GM23338 (cell line): Measurements from ENCODE around the gene USP48. TPM values are rescaled to one million over a fixed set of nuclear protein-coding genes. Genes with fewer than 3 reads are reported as not detected.

Experiments used
- ATAC-seq: fragments of 200-7000 bp; cut with Tn5 transposase; 3 replicates; pipeline ENCODE4 v1.9.1; 2020
- DNase-seq: peaks from one replicate; pipeline ENCODE4 v3.0.0-alpha.2; 2015; ENCODE audit warnings: low spot score
- H2AFZ ChIP-seq: fragments of 200-600 bp; sonication (generic); 2 replicates; pipeline ENCODE4 v1.8.0; 2016; ENCODE audit warnings: antibody characterized with exemption, mild to moderate bottlenecking, moderate library complexity
- H3F3A ChIP-seq: fragments of 200-600 bp; sonication (generic); replicated peaks from 2 replicates; pipeline ENCODE4 v1.8.0; 2017; ENCODE audit warnings: antibody characterized with exemption, mixed run types, low read depth
- H3K27ac ChIP-seq: fragments of 200-600 bp; sonication (generic); 2 replicates; pipeline ENCODE4 v1.6.1; 2016; ENCODE audit warnings: low read depth
- H3K27me3 ChIP-seq: fragments of 200-600 bp; sonication (generic); 2 replicates; pipeline ENCODE4 v1.8.0; 2016; ENCODE audit warnings: mild to moderate bottlenecking, mixed run types, moderate library complexity; ENCODE audit not compliant: insufficient read depth
- H3K36me3 ChIP-seq: fragments of 200-600 bp; sonication (generic); 2 replicates; pipeline ENCODE4 v1.8.0; 2016; ENCODE audit warnings: mild to moderate bottlenecking; ENCODE audit not compliant: insufficient read depth
- H3K4me1 ChIP-seq: fragments of 200-600 bp; sonication (generic); 2 replicates; pipeline ENCODE4 v1.8.0; 2016; ENCODE audit warnings: mild to moderate bottlenecking, moderate library complexity; ENCODE audit not compliant: insufficient read depth
- H3K4me2 ChIP-seq: fragments of 200-600 bp; sonication (generic); 2 replicates; pipeline ENCODE4 v1.7.1; 2017; ENCODE audit warnings: mixed run types
- H3K4me3 ChIP-seq: fragments of 200-600 bp; sonication (generic); 2 replicates; pipeline ENCODE4 v1.6.1; 2016; ENCODE audit warnings: mixed run types
- H3K79me2 ChIP-seq: fragments of 200-600 bp; sonication (generic); replicated peaks from 2 replicates; pipeline ENCODE4 v1.8.0; 2017; ENCODE audit warnings: mild to moderate bottlenecking; ENCODE audit not compliant: insufficient read depth
- H3K9me2 ChIP-seq: fragments of 200-600 bp; sonication (generic); 2 replicates; pipeline ENCODE4 v1.8.0; 2017; ENCODE audit not compliant: insufficient read depth
- H4K20me1 ChIP-seq: fragments of 200-600 bp; sonication (generic); replicated peaks from 2 replicates; pipeline ENCODE4 v1.8.0; 2017; ENCODE audit warnings: mild to moderate bottlenecking; ENCODE audit not compliant: insufficient read depth
- H3K27ac Mint-ChIP-seq: 2 replicates; pipeline ENCODE4 v1.8.0; 2020; ENCODE audit warnings: inconsistent platforms, mild to moderate bottlenecking, moderate library complexity, mixed read lengths
- H3K27me3 Mint-ChIP-seq: 3 replicates; pipeline ENCODE4 v1.8.0; 2022; ENCODE audit warnings: low read depth, mild to moderate bottlenecking, moderate library complexity, mixed read lengths, inconsistent platforms; ENCODE audit not compliant: insufficient read depth, poor library complexity
- H3K36me3 Mint-ChIP-seq: 3 replicates; pipeline ENCODE4 v1.8.0; 2021; ENCODE audit warnings: low read depth, mild to moderate bottlenecking, inconsistent platforms, moderate library complexity, mixed read lengths
- H3K4me1 Mint-ChIP-seq: 3 replicates; pipeline ENCODE4 v1.8.0; 2020; ENCODE audit warnings: mild to moderate bottlenecking, inconsistent platforms, mixed read lengths
- H3K4me3 Mint-ChIP-seq: 3 replicates; pipeline ENCODE4 v1.8.0; 2021; ENCODE audit warnings: moderate library complexity, mild to moderate bottlenecking, inconsistent platforms, mixed read lengths
- H3K9me3 Mint-ChIP-seq: 3 replicates; pipeline ENCODE4 v1.8.0; 2020; ENCODE audit warnings: moderate library complexity, mild to moderate bottlenecking, inconsistent platforms, mixed read lengths
- CREB1 ChIP-seq: fragments of 250-450 bp; sonication (Bioruptor Pico); IDR thresholded peaks from 2 replicates; pipeline ENCODE4 v1.5.0; 2020; ENCODE audit warnings: low read depth, mild to moderate bottlenecking, moderate library complexity
- ETS1 ChIP-seq: IDR thresholded peaks from 2 replicates; pipeline ENCODE4 v1.6.1; 2016; ENCODE audit warnings: antibody characterized with exemption
- EZH2 ChIP-seq: fragments of 200-600 bp; sonication (generic); IDR thresholded peaks from one replicate; pipeline ENCODE4 v1.8.0; 2017; ENCODE audit warnings: antibody characterized with exemption, mild to moderate bottlenecking, low read depth; ENCODE audit not compliant: unreplicated experiment
- EZH2phosphoT487 ChIP-seq: fragments of 200-600 bp; sonication (generic); IDR thresholded peaks from one replicate; pipeline ENCODE4 v1.8.1; 2018; ENCODE audit warnings: antibody characterized with exemption; ENCODE audit not compliant: unreplicated experiment
- NANOG ChIP-seq: IDR thresholded peaks from 2 replicates; pipeline ENCODE4 v1.6.1; 2016; ENCODE audit warnings: antibody characterized with exemption, borderline replicate concordance
- POLR2AphosphoS5 ChIP-seq: IDR thresholded peaks from 2 replicates; pipeline ENCODE4 v1.6.1; 2016; ENCODE audit warnings: antibody characterized with exemption, low read depth
- ZNF462 ChIP-seq: fragments of 250-450 bp; sonication (Bioruptor Pico); IDR thresholded peaks from 2 replicates; pipeline ENCODE4 v1.5.0; 2020; ENCODE audit warnings: mild to moderate bottlenecking, moderate library complexity
- polyA plus RNA-seq: library from polyadenylated mRNA; unstranded; fragments of >200 nt; fragmentation: Nextera tagmentation; extraction: Ambion mirVana; gene quantifications from 2 replicates; pipeline ENCODE4 v1.2.1, GENCODE V29; 2016
- total RNA-seq: library from RNA; depleted of rRNA; stranded (reverse); fragments of >200 nt; shearing (Covaris generic); gene quantifications from 2 replicates; pipeline ENCODE4 v1.2.3, GENCODE V29; 2014
- TF ChIP-seq, protein P1 (sequence below): IDR thresholded peaks from one replicate; pipeline ENCODE4 v1.6.1; 2018; ENCODE audit warnings: antibody characterized with exemption; ENCODE audit not compliant: unreplicated experiment

The USP48 gene
- total and polyA plus RNA-seq, 2 experiments from 2014 or later: 85.9 to 151 TPM

DNA sequence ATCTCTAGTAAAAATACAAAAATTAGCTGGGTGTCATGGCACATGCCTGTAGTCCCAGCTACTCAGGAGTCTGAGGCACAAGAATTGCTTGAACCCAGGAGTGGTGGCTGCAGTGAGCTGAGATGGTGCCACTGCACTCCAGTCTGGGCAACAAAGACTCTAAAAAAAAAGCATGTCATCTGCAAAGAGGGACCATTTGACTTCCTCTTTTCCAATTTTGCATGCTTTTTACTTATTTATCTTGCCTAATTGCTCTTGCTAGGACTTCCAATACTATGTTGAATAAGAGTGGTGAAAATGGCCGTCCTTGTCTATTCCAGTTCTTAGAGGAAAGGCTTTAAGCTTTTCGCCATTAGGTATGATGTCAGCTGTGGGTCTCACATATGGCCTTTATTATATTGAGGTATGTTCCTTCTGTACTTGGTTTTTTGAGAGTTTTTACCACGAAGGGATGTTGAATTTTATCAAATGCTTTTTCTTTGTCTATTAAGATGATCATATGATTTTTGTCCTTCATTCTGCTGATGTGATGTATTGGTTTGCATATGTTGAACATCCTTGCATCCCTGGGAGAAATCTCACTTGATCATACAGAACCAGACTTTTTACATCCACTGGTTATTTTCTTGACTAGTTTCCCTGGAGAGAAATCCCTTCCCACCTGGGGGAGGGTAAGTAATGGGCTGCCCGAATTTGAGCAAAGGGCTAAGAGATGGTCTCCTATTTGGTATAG is 96.8 kb downstream of the USP48 start:
- Histone ChIP-seq H3K79me2 (no peaks in the 10 kb centered on the region), H2AFZ (no peak overlapping the region), H3K4me2 (no peak overlapping the region), H3K27me3 (no peaks in the 10 kb centered on the region), H4K20me1 (peaks cover 7% of the 10 kb centered on the region; the same call in 1 of the 2 replicates), H3K27ac (peak overlapping the region; percentile 27; the same call in 1 of the 2 replicates), H3K4me1 (no peaks in the 10 kb centered on the region), H3K9me2 (no peaks in the 10 kb centered on the region), H3K36me3 (peaks cover 31% of the 10 kb centered on the region), H3K4me3 (no peak overlapping the region), H3F3A (no peaks in the 10 kb centered on the region)
- Mint-ChIP-seq H3K4me3 (no peak overlapping the region), H3K27ac (no peak overlapping the region), H3K36me3 (peaks cover 57% of the 10 kb centered on the region), H3K9me3 (no peaks in the 10 kb centered on the region), H3K4me1 (peaks cover 4% of the 10 kb centered on the region), H3K27me3 (peaks cover 2% of the 10 kb centered on the region)
- TF ChIP-seq ETS1 (no peak), EZH2 (no peak), EZH2phosphoT487 (no peak), POLR2AphosphoS5 (no peak), CREB1 (no peak), ZNF462 (CRISPR knock-in tag) (no peak), NANOG (no peak)
- TF ChIP-seq, protein P1, sequence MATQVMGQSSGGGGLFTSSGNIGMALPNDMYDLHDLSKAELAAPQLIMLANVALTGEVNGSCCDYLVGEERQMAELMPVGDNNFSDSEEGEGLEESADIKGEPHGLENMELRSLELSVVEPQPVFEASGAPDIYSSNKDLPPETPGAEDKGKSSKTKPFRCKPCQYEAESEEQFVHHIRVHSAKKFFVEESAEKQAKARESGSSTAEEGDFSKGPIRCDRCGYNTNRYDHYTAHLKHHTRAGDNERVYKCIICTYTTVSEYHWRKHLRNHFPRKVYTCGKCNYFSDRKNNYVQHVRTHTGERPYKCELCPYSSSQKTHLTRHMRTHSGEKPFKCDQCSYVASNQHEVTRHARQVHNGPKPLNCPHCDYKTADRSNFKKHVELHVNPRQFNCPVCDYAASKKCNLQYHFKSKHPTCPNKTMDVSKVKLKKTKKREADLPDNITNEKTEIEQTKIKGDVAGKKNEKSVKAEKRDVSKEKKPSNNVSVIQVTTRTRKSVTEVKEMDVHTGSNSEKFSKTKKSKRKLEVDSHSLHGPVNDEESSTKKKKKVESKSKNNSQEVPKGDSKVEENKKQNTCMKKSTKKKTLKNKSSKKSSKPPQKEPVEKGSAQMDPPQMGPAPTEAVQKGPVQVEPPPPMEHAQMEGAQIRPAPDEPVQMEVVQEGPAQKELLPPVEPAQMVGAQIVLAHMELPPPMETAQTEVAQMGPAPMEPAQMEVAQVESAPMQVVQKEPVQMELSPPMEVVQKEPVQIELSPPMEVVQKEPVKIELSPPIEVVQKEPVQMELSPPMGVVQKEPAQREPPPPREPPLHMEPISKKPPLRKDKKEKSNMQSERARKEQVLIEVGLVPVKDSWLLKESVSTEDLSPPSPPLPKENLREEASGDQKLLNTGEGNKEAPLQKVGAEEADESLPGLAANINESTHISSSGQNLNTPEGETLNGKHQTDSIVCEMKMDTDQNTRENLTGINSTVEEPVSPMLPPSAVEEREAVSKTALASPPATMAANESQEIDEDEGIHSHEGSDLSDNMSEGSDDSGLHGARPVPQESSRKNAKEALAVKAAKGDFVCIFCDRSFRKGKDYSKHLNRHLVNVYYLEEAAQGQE: no peak
- no peak for ATAC-seq
- no peak for DNase-seq
